GM10248 (cell line): ENCODE results near the gene FSTL4.

Experiments used
- CTCF ChIA-PET: fragments of 300-600 bp; sonication (Branson Sonifier 250); formaldehyde crosslinking; extraction: SDS; loops from one replicate; lab custom pipeline; 2021; ENCODE audit warnings: antibody characterized with exemption; lab: Yijun Ruan, JAX
- POLR2A ChIA-PET: fragments of 350-650 bp; sonication (Branson Sonifier 250); formaldehyde crosslinking; extraction: SDS; loops from one replicate; lab custom pipeline; 2020; ENCODE audit warnings: antibody characterized with exemption; lab: Yijun Ruan, JAX
- DNase-seq: peaks from one replicate; pipeline ENCODE4 v3.0.0; 2012; ENCODE audit errors: extremely low spot score
- TF ChIP-seq, protein P1 (sequence below): IDR thresholded peaks from 2 replicates; pipeline ENCODE4 v1.5.1; 2012; ENCODE audit warnings: mild to moderate bottlenecking, low read depth; ENCODE audit errors: extremely low read depth, missing control alignments, control extremely low read depth

Gene FSTL4

DNA sequence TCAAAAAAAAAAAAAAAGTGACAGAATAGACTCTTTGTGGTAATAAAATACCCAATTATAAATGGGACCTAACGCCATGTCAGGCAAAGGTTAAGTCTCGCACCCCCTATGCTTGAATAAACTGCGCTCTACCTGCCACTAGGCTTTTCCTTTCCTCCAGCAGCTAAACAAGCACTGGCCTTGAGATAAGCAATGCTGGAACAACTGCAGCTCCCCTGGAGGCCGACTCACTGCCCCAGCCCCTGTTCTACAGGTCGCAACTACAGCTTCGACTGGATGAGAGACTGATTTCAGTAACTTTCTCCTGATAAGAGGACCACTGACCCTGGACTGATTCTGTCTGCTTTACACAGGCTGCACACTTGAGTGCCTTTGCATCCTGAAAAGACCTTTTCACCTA is 350.3 kb downstream of the FSTL4 start:
- ChIA-PET CTCF (interaction anchor here (1.3 to 2.0 kb wide), 2 partner anchors 16 to 155 kb away, joined by 4 to 6 read pairs; no protein-coding TSS in a partner anchor), POLR2A (no interaction called here)
- TF ChIP-seq, protein P1, sequence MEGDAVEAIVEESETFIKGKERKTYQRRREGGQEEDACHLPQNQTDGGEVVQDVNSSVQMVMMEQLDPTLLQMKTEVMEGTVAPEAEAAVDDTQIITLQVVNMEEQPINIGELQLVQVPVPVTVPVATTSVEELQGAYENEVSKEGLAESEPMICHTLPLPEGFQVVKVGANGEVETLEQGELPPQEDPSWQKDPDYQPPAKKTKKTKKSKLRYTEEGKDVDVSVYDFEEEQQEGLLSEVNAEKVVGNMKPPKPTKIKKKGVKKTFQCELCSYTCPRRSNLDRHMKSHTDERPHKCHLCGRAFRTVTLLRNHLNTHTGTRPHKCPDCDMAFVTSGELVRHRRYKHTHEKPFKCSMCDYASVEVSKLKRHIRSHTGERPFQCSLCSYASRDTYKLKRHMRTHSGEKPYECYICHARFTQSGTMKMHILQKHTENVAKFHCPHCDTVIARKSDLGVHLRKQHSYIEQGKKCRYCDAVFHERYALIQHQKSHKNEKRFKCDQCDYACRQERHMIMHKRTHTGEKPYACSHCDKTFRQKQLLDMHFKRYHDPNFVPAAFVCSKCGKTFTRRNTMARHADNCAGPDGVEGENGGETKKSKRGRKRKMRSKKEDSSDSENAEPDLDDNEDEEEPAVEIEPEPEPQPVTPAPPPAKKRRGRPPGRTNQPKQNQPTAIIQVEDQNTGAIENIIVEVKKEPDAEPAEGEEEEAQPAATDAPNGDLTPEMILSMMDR, result no peak
- no peak for DNase-seq

DNA sequence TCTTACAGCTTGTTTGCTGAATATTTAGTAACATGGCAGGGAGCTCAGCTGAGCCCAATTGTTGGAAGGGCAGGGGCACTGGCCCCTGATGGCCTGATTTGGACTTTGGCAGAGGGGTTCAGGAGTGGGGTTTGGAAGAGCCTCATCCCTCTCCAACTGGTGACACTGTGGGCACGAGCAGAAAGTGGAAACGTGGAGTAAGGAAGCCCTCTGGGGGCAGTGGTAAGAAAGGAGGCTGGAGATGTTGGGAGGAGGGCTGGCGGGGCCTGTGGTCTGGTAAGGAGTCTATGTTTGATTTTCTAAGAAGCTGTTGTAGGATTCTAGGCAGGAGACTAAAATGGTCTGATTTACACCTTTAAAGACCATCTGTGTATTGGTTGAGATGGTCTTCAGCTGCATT is 351.6 kb downstream of the FSTL4 start:
- DNase-seq, result no peak
- POLR2A ChIA-PET, result no interaction called here
- CTCF ChIA-PET, result interaction anchor here (1.2 to 2.0 kb wide), 2 partner anchors 146 to 154 kb away, joined by 6 read pairs; no protein-coding TSS in a partner anchor
- TF ChIP-seq, protein P1, result no peak

DNA sequence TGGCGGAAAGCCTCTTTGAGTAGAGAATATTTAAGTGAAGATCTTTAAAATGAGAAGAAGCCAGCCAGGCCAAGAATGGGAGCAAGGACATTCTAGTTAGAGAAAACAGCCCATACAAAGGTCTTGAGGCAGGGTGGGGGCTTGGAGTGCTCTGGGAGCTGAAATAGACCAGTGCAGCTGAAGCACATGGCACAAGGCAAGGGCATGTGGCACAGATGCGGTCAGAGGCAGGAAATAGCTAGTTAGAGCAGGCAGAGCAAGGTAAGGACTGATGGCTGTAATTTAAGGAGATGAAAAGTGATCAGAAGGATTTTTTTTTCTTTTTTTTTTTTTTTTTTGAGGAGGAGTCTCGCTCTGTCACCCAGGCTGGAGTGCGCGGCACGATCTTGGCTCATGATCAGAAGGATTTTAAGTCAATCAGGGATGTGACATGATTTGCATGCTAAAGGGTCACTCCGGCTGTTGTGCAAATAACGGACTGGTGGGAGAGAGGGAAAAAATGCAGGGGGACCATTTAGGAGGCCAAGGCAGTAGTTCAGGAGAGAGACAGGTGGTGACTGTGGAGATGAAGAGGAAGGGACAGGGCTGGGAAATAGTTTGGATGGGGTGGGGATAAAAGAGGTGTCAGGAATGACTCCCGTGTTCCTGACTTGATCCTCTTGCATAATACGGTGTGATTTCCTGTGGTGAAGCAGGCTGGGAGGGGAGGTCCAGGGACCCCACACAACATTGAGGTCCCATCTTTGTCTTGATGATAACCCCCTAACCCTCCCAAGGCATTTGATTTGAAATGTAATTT is 352.9 kb downstream of the FSTL4 start:
- DNase-seq, result no peak
- TF ChIP-seq, protein P1, result no peak
- ChIA-PET POLR2A (no interaction called here), CTCF (interaction anchor here (1.4 kb wide), 1 partner anchor 18 kb away, joined by 4 read pairs; no protein-coding TSS in a partner anchor)

DNA sequence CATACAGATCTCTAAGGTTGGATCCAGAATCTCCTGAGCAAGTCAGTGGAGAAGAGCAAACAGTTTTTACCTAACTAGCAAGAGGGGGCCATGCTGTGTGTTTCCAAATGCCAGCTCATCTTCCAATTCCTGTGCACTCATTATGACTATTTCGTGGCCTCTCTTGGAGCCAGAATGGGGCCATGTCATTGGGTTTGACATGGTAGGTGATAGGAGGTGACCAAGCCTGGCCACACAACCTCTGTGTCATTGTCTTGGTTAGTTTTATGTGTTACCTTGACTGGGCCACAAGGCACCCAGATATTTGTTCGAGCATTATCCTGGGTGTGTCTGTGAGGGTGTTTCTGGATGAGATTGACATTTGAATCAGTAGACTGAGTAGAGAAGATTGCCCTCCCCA is 354.4 kb downstream of the FSTL4 start:
- DNase-seq, result no peak
- TF ChIP-seq, protein P1, result no peak
- POLR2A ChIA-PET, result no interaction called here
- CTCF ChIA-PET, result interaction anchor here (0.9 to 1.4 kb wide), 4 partner anchors 10 to 20 kb away, joined by 3 to 4 read pairs (median 3); no protein-coding TSS in a partner anchor

DNA sequence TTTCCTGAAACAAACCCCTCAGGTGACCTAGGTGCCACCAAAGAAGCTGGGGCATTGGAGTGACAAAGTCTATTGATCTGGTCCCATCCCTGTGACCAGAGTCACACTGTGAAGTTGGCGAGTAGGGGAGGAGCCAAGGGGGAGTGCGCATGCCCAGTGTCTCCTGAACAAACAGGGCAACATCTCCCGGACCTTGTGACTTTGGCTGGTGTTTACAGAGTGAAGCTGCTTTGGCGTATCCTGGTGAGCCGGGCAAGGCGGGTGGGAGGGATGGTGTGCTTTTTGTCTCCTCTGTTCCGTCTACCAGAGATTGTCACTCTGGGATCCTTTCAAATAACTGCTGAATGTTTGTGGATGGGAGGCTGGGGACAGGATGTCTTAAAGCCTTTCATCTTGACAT is 356.1 kb downstream of the FSTL4 start:
- POLR2A ChIA-PET, result no interaction called here
- TF ChIP-seq, protein P1, result no peak
- CTCF ChIA-PET, result interaction anchor here (1.4 to 3.4 kb wide), 3 partner anchors 11 to 145 kb away, joined by 3 to 13 read pairs (median 3); no protein-coding TSS in a partner anchor
- no peak for DNase-seq

DNA sequence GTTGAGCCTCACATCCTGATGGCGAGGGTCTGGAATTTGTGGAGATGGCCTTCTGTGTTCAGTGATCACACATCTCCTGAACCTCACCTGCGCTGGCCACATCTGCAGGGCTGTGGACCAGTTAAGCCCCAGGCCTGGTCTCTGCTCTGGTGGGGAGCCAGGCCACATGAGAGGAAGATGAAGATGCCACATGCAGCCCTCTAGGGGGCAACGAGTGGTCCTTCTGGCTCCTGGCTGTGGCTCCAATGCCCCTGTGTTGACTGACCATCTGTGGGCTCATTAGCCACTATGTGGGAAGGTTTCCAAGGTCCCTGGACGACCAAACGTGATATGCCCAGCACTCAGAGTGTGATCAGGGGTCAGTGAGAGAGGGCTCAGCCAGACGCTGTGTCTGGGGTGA is 357.5 kb downstream of the FSTL4 start:
- POLR2A ChIA-PET, result no interaction called here
- TF ChIP-seq, protein P1, result no peak
- CTCF ChIA-PET, result interaction anchor here (1.5 to 3.4 kb wide), 2 partner anchors 10 to 143 kb away, joined by 3 to 13 read pairs; no protein-coding TSS in a partner anchor

More for the DNA sequence above, 357.5 kb downstream of the FSTL4 start:
- no peak for DNase-seq
